ENCODE data around the gene EXOG.

EXOG gene

GRCh38 chr3:38549082-38549481, 52.9 kb downstream of the EXOG start:
- DNase-seq, result no peak

GRCh38 chr3:38549486-38549885, 53.3 kb downstream of the EXOG start:
- DNase-seq, result no peak

GRCh38 chr3:38549957-38550840, 54.1 kb downstream of the EXOG start:
- DNase-seq, result no peak

- no peak for DNase-seq
Observed at GRCh38 chr3:38551026-38551832, 55.1 kb downstream of the EXOG start.

- no peak for DNase-seq
Observed at GRCh38 chr3:38552364-38552763, 56.2 kb downstream of the EXOG start.

- no peak for DNase-seq
Observed at GRCh38 chr3:38553071-38553470, 56.9 kb downstream of the EXOG start.

GRCh38 chr3:38554127-38554827, 58.1 kb downstream of the EXOG start:
- DNase-seq, result no peak

GRCh38 chr3:38555149-38555840, 59.2 kb downstream of the EXOG start:
- DNase-seq, result no peak

GRCh38 chr3:38555926-38556325, 59.8 kb downstream of the EXOG start:
- DNase-seq, result no peak

GRCh38 chr3:38556640-38557358, 60.7 kb downstream of the EXOG start:
- DNase-seq, result no peak

GRCh38 chr3:38558864-38559263, 62.7 kb downstream of the EXOG start:
- no peak for DNase-seq

GRCh38 chr3:38560284-38560683, 64.1 kb downstream of the EXOG start:
- no peak for DNase-seq

GRCh38 chr3:38560996-38561717, 65.0 kb downstream of the EXOG start:
- no peak for DNase-seq

GRCh38 chr3:38561746-38562466, 65.8 kb downstream of the EXOG start:
- DNase-seq, result no peak

GRCh38 chr3:38562467-38562925, 66.4 kb downstream of the EXOG start:
- no peak for DNase-seq

- DNase-seq, result no peak
Observed at GRCh38 chr3:38563070-38563885, 67.1 kb downstream of the EXOG start.

- no peak for DNase-seq
Observed at GRCh38 chr3:38563886-38564270, 67.7 kb downstream of the EXOG start.

GRCh38 chr3:38564631-38565338, 68.6 kb downstream of the EXOG start:
- DNase-seq, result no peak

Measured in hematopoietic multipotent progenitor cell treated with erythropoietin and hydrocortisone succinate and interleukin-3 and kit ligand, for 4 days (in vitro differentiated cells).